Activated CD4-positive, alpha-beta T cell treated with anti-CD3 and anti-CD28 coated beads for 36 hours (primary cell): Measurements from ENCODE around the gene DDN. TPM values are rescaled to one million over a fixed set of nuclear protein-coding genes. Genes with fewer than 3 reads are reported as not detected.

ENCODE experiments used
- ATAC-seq: fragments of 200-7000 bp; cut with Tn5 transposase; one replicate; pipeline ENCODE4 v1.10.0; 2021; ENCODE audit warnings: mild to moderate bottlenecking, moderate library complexity
- CTCF ChIA-PET: fragments of 350-600 bp; sonication (Branson Sonifier 250); formaldehyde crosslinking; loops from one replicate; lab custom pipeline; 2021; ENCODE audit warnings: antibody characterized with exemption; lab: Charles Lee
- POLR2A ChIA-PET: fragments of 350-600 bp; sonication (Branson Sonifier 250); formaldehyde crosslinking; loops from one replicate; lab custom pipeline; 2021; ENCODE audit warnings: antibody characterized with exemption, inconsistent platforms; lab: Charles Lee
- DNase-seq: peaks from one replicate; pipeline ENCODE4 v3.0.0-alpha.2; 2020
- H3K27ac Mint-ChIP-seq: one replicate; pipeline ENCODE4 v1.8.0; 2021; ENCODE audit warnings: mixed read lengths
- H3K27me3 Mint-ChIP-seq: one replicate; pipeline ENCODE4 v1.8.0; 2021; ENCODE audit warnings: mixed read lengths
- H3K36me3 Mint-ChIP-seq: one replicate; pipeline ENCODE4 v1.8.0; 2021; ENCODE audit warnings: low read depth, mixed read lengths
- H3K4me1 Mint-ChIP-seq: one replicate; pipeline ENCODE4 v1.8.0; 2021; ENCODE audit warnings: mixed read lengths
- H3K4me3 Mint-ChIP-seq: one replicate; pipeline ENCODE4 v1.8.0; 2021; ENCODE audit warnings: mild to moderate bottlenecking, moderate library complexity, mixed read lengths
- H3K9me3 Mint-ChIP-seq: one replicate; pipeline ENCODE4 v1.8.0; 2021; ENCODE audit warnings: low read depth, mixed read lengths
- intact Hi-C, 2 experiments: fragments of 100-400 bp; cut with DNase I in 1 of 2; cut with micrococcal nuclease in 1 of 2; formaldehyde crosslinking; loops; one replicate each; pipeline versions ENCODE4 v1.14.2 to v1.15.1; 2022 to 2024; cut with DNase I, micrococcal nuclease
- total RNA-seq, 2 experiments: library from RNA; stranded (reverse); gene quantifications; one replicate each; pipeline ENCODE4 v1.2.3, GENCODE V29; 2021

The DDN gene
- total RNA-seq, 2 experiments from 2014 or later, result 0.48 to 0.61 TPM

GRCh38 chr12:48973531-48973930 is 25.6 kb downstream of the DDN start:
- CTCF ChIA-PET, result interaction anchor here (0.7 to 4.0 kb wide), 5 partner anchors 14 to 121 kb away, joined by 3 to 22 read pairs (median 4); no protein-coding TSS in a partner anchor
- DNase-seq, result no peak
- no peak overlapping the region for H3K4me3 Mint-ChIP-seq

GRCh38 chr12:48972952-48973483 is 26.2 kb downstream of the DDN start:
- no peak overlapping the region for H3K27ac Mint-ChIP-seq
- H3K9me3 Mint-ChIP-seq, result no peaks in the 10 kb centered on the region
- peaks cover 63% of the 10 kb centered on the region for H3K27me3 Mint-ChIP-seq
- H3K4me3 Mint-ChIP-seq, result no peak overlapping the region
- H3K4me1 Mint-ChIP-seq, result peaks cover 55% of the 10 kb centered on the region
- no peaks in the 10 kb centered on the region for H3K36me3 Mint-ChIP-seq
- no peak for DNase-seq
- ChIA-PET CTCF (interaction anchor here (0.5 to 4.0 kb wide), 7 partner anchors 15 to 269 kb away, joined by 3 to 22 read pairs (median 3); a partner anchor contains a TSS), POLR2A (interaction anchor here (0.6 kb wide), 2 partner anchors 13 to 42 kb away, joined by 3 read pairs; no protein-coding TSS in a partner anchor)
- intact Hi-C loops, result loop anchor here in 1 of 2 experiments (10.0 kb wide), 1 partner anchor 968 kb away; the partner anchor contains the start of gene COL2A1
- no peak for ATAC-seq

More at GRCh38 chr12:48973531-48973930, 25.6 kb downstream of the DDN start:
- H3K4me1 Mint-ChIP-seq, result peaks cover 55% of the 10 kb centered on the region
- POLR2A ChIA-PET, result interaction anchor here (0.6 kb wide), 1 partner anchor 13 kb away, joined by 3 read pairs; no protein-coding TSS in a partner anchor
- H3K36me3 Mint-ChIP-seq, result no peaks in the 10 kb centered on the region
- no peak overlapping the region for H3K27ac Mint-ChIP-seq
- ATAC-seq, result no peak
- no peaks in the 10 kb centered on the region for H3K9me3 Mint-ChIP-seq
- intact Hi-C loops, result loop anchor here in 1 of 2 experiments (10.0 kb wide), 1 partner anchor 969 kb away; the partner anchor contains the start of gene COL2A1
- H3K27me3 Mint-ChIP-seq, result peaks cover 63% of the 10 kb centered on the region

- POLR2A ChIA-PET, result interaction anchor here (0.6 kb wide), 1 partner anchor 42 kb away, joined by 3 read pairs; no protein-coding TSS in a partner anchor
- H3K4me3 Mint-ChIP-seq, result no peak overlapping the region
- ATAC-seq (peak; percentile 14), DNase-seq (peak; percentile 60)
- H3K27me3 Mint-ChIP-seq, result peaks cover 59% of the 10 kb centered on the region
- peaks cover 49% of the 10 kb centered on the region for H3K4me1 Mint-ChIP-seq
- no peak overlapping the region for H3K27ac Mint-ChIP-seq
- H3K36me3 Mint-ChIP-seq, result no peaks in the 10 kb centered on the region
- intact Hi-C loops, result loop anchor here in 1 of 2 experiments (10.0 kb wide), 1 partner anchor 968 kb away; the partner anchor contains the start of gene COL2A1
- no peaks in the 10 kb centered on the region for H3K9me3 Mint-ChIP-seq
- CTCF ChIA-PET, result interaction anchor here (0.5 to 4.0 kb wide), 7 partner anchors 16 to 270 kb away, joined by 3 to 22 read pairs (median 3); a partner anchor contains a TSS
Measured at GRCh38 chr12:48972213-48972951, 26.8 kb downstream of the DDN start.

GRCh38 chr12:48970702-48971334 is 28.4 kb downstream of the DDN start:
- CTCF ChIA-PET, result interaction anchor here (0.6 to 4.0 kb wide), 4 partner anchors 17 to 166 kb away, joined by 3 to 22 read pairs (median 5); partner anchors contain the start of gene DDN
- H3K36me3 Mint-ChIP-seq, result no peaks in the 10 kb centered on the region
- H3K9me3 Mint-ChIP-seq, result no peaks in the 10 kb centered on the region
- no peak overlapping the region for H3K27ac Mint-ChIP-seq
- no peak for ATAC-seq
- intact Hi-C loops, result loop anchor here in 1 of 2 experiments (10.0 kb wide), 1 partner anchor 966 kb away; the partner anchor contains the start of gene COL2A1
- no peak for DNase-seq
- peaks cover 48% of the 10 kb centered on the region for H3K27me3 Mint-ChIP-seq
- peaks cover 40% of the 10 kb centered on the region for H3K4me1 Mint-ChIP-seq
- H3K4me3 Mint-ChIP-seq, result peak overlapping the region; percentile 11
- POLR2A ChIA-PET, result no interaction called here

GRCh38 chr12:48969833-48970701 is 29.1 kb downstream of the DDN start:
- Mint-ChIP-seq H3K4me3 (no peak overlapping the region), H3K9me3 (no peaks in the 10 kb centered on the region), H3K27ac (no peak overlapping the region), H3K27me3 (peaks cover 44% of the 10 kb centered on the region), H3K36me3 (no peaks in the 10 kb centered on the region), H3K4me1 (peaks cover 40% of the 10 kb centered on the region)
- POLR2A ChIA-PET, result no interaction called here
- CTCF ChIA-PET, result interaction anchor here (0.7 to 3.8 kb wide), 9 partner anchors 8 to 117 kb away, joined by 3 to 26 read pairs (median 7); partner anchors contain the start of genes DDN and WNT1
- intact Hi-C loops, result loop anchor here in 1 of 2 experiments (10.0 kb wide), 1 partner anchor 965 kb away; the partner anchor contains the start of gene COL2A1
- DNase-seq (peak; percentile 58), ATAC-seq (peak; percentile 25)

GRCh38 chr12:48969160-48969771 is 29.9 kb downstream of the DDN start:
- intact Hi-C loops, result no loop called here
- Mint-ChIP-seq H3K36me3 (no peaks in the 10 kb centered on the region), H3K27me3 (peaks cover 38% of the 10 kb centered on the region), H3K27ac (no peak overlapping the region), H3K4me3 (peak overlapping the region; percentile 8), H3K4me1 (peaks cover 40% of the 10 kb centered on the region), H3K9me3 (no peaks in the 10 kb centered on the region)
- ChIA-PET CTCF (interaction anchor here (0.7 to 3.8 kb wide), 11 partner anchors 9 to 287 kb away, joined by 3 to 26 read pairs (median 5); partner anchors contain the start of genes ARF3, KANSL2 and WNT1), POLR2A (no interaction called here)
- ATAC-seq, result no peak
- DNase-seq, result no peak

- peaks cover 33% of the 10 kb centered on the region for H3K27me3 Mint-ChIP-seq
- ATAC-seq (no peak), DNase-seq (no peak)
- ChIA-PET POLR2A (interaction anchor here (0.6 kb wide), 1 partner anchor 1833 kb away, joined by 3 read pairs; no protein-coding TSS in a partner anchor), CTCF (interaction anchor here (0.6 to 3.8 kb wide), 12 partner anchors 10 to 287 kb away, joined by 3 to 26 read pairs (median 5); partner anchors contain the start of genes ARF3, KANSL2 and WNT1)
- no peaks in the 10 kb centered on the region for H3K9me3 Mint-ChIP-seq
- H3K4me3 Mint-ChIP-seq, result no peak overlapping the region
- peaks cover 40% of the 10 kb centered on the region for H3K4me1 Mint-ChIP-seq
- intact Hi-C loops, result no loop called here
- H3K27ac Mint-ChIP-seq, result no peak overlapping the region
- no peaks in the 10 kb centered on the region for H3K36me3 Mint-ChIP-seq
Measured at GRCh38 chr12:48968467-48968866, 30.7 kb downstream of the DDN start.

GRCh38 chr12:48967991-48968390 is 31.2 kb downstream of the DDN start:
- intact Hi-C loops, result no loop called here
- H3K9me3 Mint-ChIP-seq, result no peaks in the 10 kb centered on the region
- DNase-seq (no peak), ATAC-seq (no peak)
- H3K27me3 Mint-ChIP-seq, result peaks cover 29% of the 10 kb centered on the region
- ChIA-PET POLR2A (interaction anchor here (0.6 kb wide), 1 partner anchor 1833 kb away, joined by 3 read pairs; no protein-coding TSS in a partner anchor), CTCF (interaction anchor here (0.5 to 3.8 kb wide), 11 partner anchors 10 to 366 kb away, joined by 3 to 26 read pairs (median 3); partner anchors contain the start of genes ARF3, KANSL2 and WNT1)
- H3K4me3 Mint-ChIP-seq, result no peak overlapping the region
- no peaks in the 10 kb centered on the region for H3K36me3 Mint-ChIP-seq
- H3K4me1 Mint-ChIP-seq, result peaks cover 40% of the 10 kb centered on the region
- no peak overlapping the region for H3K27ac Mint-ChIP-seq

GRCh38 chr12:48966177-48966895 is 32.8 kb downstream of the DDN start:
- ChIA-PET CTCF (interaction anchor here (0.6 to 3.8 kb wide), 9 partner anchors 10 to 39 kb away, joined by 3 to 26 read pairs (median 5); partner anchors contain the start of gene WNT1), POLR2A (interaction anchor here (0.6 to 1.4 kb wide), 2 partner anchors 9 to 150 kb away, joined by 3 to 5 read pairs; partner anchors contain the start of gene ARF3)
- no peak overlapping the region for H3K4me3 Mint-ChIP-seq
- ATAC-seq, result no peak
- peaks cover 14% of the 10 kb centered on the region for H3K27me3 Mint-ChIP-seq
- H3K27ac Mint-ChIP-seq, result no peak overlapping the region
- DNase-seq, result no peak
- no peaks in the 10 kb centered on the region for H3K36me3 Mint-ChIP-seq
- H3K9me3 Mint-ChIP-seq, result no peaks in the 10 kb centered on the region
- intact Hi-C loops, result no loop called here
- H3K4me1 Mint-ChIP-seq, result peaks cover 24% of the 10 kb centered on the region
